Fibroblast of gingiva (primary cell): ENCODE measurements around the gene PPIP5K1.

ENCODE experiments used
- DNase-seq: peaks from one replicate; pipeline ENCODE4 v3.0.0-alpha.2; 2011; ENCODE audit warnings: low read depth

Gene PPIP5K1

GRCh38 chr15:43488790-43489189 lies 101.2 kb downstream of the PPIP5K1 start:
- DNase-seq, result no peak

- DNase-seq, result peak; percentile 40
Observed at GRCh38 chr15:43487271-43487895, 102.6 kb downstream of the PPIP5K1 start.

- no peak for DNase-seq
Observed at GRCh38 chr15:43484455-43484854, 105.6 kb downstream of the PPIP5K1 start.
